Sigmoid colon (tissue), 7 donors: ENCODE data around the gene YPEL2. TPM values are rescaled to one million over a fixed set of nuclear protein-coding genes. Genes with fewer than 3 reads are reported as not detected.

Source experiments
- DNase-seq: peaks from one replicate; pipeline ENCODE4 v3.0.0-alpha.2; 2019
- H3K27ac ChIP-seq, 4 donors: fragments of 200-600 bp; sonication (generic); one replicate each; pipeline ENCODE4 v1.5.1; 2016 to 2019; ENCODE audit warnings: mild to moderate bottlenecking in 1 of 4
- H3K27me3 ChIP-seq, 3 donors: fragments of 200-600 bp; sonication (generic); one replicate each; pipeline ENCODE4 v1.5.1; 2019; ENCODE audit warnings: mild to moderate bottlenecking in 1 of 3
- H3K36me3 ChIP-seq, 4 donors: fragments of 200-600 bp; sonication (generic); one replicate each; pipeline ENCODE4 v1.5.1; 2016 to 2019
- H3K4me1 ChIP-seq, 4 donors: fragments of 200-600 bp; sonication (generic); one replicate each; pipeline ENCODE4 v1.5.1; 2017 to 2019
- H3K4me3 ChIP-seq, 4 donors: fragments of 200-600 bp; sonication (generic); one replicate each; pipeline ENCODE4 v1.5.1; 2017 to 2019; ENCODE audit warnings: mild to moderate bottlenecking in 2 of 4, moderate library complexity in 1 of 4
- H3K9me3 ChIP-seq, 4 donors: fragments of 200-600 bp in 3 of 4; sonication (generic) in 3 of 4; one replicate each; pipeline versions ENCODE4 v1.5.1 to v1.6.1; 2013 to 2019
- CTCF ChIP-seq, 4 experiments: fragments of 450-650 bp in 3 of 4; fragments of 200-600 bp in 1 of 4; IDR thresholded peaks; one replicate each; pipeline ENCODE4 v1.5.1; 2016 to 2019; ENCODE audit warnings: antibody characterized with exemption in 4 of 4, mild to moderate bottlenecking in 3 of 4, moderate library complexity in 2 of 4
- EP300 ChIP-seq, 4 donors: sonication (generic); formaldehyde crosslinking; IDR thresholded peaks; one replicate each; pipeline ENCODE4 v1.6.1; 2017; ENCODE audit warnings: antibody characterized with exemption in 4 of 4
- POLR2A ChIP-seq, 2 donors: fragments of 450-650 bp; IDR thresholded peaks; one replicate each; pipeline ENCODE4 v1.6.1; 2016; ENCODE audit warnings: antibody characterized with exemption in 2 of 2, mild to moderate bottlenecking in 2 of 2, moderate library complexity in 2 of 2
- POLR2AphosphoS5 ChIP-seq, 4 donors: sonication (generic); formaldehyde crosslinking; IDR thresholded peaks; one replicate each; pipeline ENCODE4 v1.6.1; 2017; ENCODE audit warnings: antibody characterized with exemption in 4 of 4
- WGBS, 2 donors: extraction: QIAGEN DNeasy Blood & Tissue Kit; methylation state at CpG; one replicate each; pipeline ENCODE4 v1.1.7; 2013; 5-methylcytosine and 5-hydroxymethylcytosine counted together
- intact Hi-C: fragments of 100-400 bp; cut with DNase I; formaldehyde crosslinking; loops from one replicate; pipeline ENCODE4 v1.15.1; 2023
- polyA plus RNA-seq, 3 donors: library from polyadenylated mRNA; stranded (reverse); fragments of 200-250 nt; gene quantifications; one replicate each; pipeline ENCODE4 v1.2.3, GENCODE V29; 2013
- total RNA-seq, 4 donors: library from RNA; depleted of rRNA; stranded (reverse); fragments of >200 nt; gene quantifications; one replicate each; pipeline ENCODE4 v1.1.0, GENCODE V29; 2016
- donor health status: healthy with polysubstance abuse.
- donor health status: Bipolar disorder and iron deficiency.
- donor health status: healthy.

YPEL2 gene
- total and polyA plus RNA-seq, 7 donors: 10.2 to 35.7 (median 25.8) TPM

GRCh38 chr17:59365383-59365981 lies 34.0 kb downstream of the YPEL2 start:
- no peak for TF ChIP-seq EP300 (IDR thresholded peaks at IDR 0.05)
- TF ChIP-seq CTCF (IDR thresholded peaks at IDR 0.05): no peak
- Histone ChIP-seq H3K27me3 (no peaks in the 10 kb centered on the region), H3K36me3 (no peaks in the 10 kb centered on the region), H3K4me3 (no peak overlapping the region), H3K9me3 (no peaks in the 10 kb centered on the region), H3K4me1 (peaks cover 0 to 98% (median 96%) of the 10 kb centered on the region in 4 donors), H3K27ac (peak overlapping the region; percentile 87 to 95 (median 92))
- DNase-seq: peak; percentile 53
- WGBS, 2 donors: 27 to 34% methylated on average over 4 of the region's 4 CpGs
- intact Hi-C loops: loop anchor here (5.0 kb wide), 1 partner anchor 33 kb away; the partner anchor contains the start of gene YPEL2

GRCh38 chr17:59366040-59366757 lies 34.7 kb downstream of the YPEL2 start:
- Histone ChIP-seq H3K4me3 (peak overlapping the region in 2 of 4 donors; percentile 4 to 6), H3K27ac (peak overlapping the region; percentile 87 to 95 (median 92)), H3K4me1 (peaks cover 0 to 99% (median 97%) of the 10 kb centered on the region in 4 donors), H3K27me3 (no peaks in the 10 kb centered on the region), H3K9me3 (no peaks in the 10 kb centered on the region), H3K36me3 (no peaks in the 10 kb centered on the region)
- TF ChIP-seq CTCF (IDR thresholded peaks at IDR 0.05) (peak in 1 of 4 experiments; percentile 17), EP300 (IDR thresholded peaks at IDR 0.05) (no peak), POLR2AphosphoS5 (IDR thresholded peaks at IDR 0.05) (peak in 1 of 4 donors; percentile 1), POLR2A (IDR thresholded peaks at IDR 0.05) (no peak)
- DNase-seq: no peak
- 24 to 49% methylated on average over 10 of the region's 10 CpGs for WGBS, 2 donors
- intact Hi-C loops: loop anchor here (5.0 kb wide), 1 partner anchor 34 kb away; the partner anchor contains the start of gene YPEL2

GRCh38 chr17:59366773-59367656 lies 35.6 kb downstream of the YPEL2 start:
- TF ChIP-seq POLR2AphosphoS5 (IDR thresholded peaks at IDR 0.05) (peak in 3 of 4 donors; percentile 40 to 52 (median 49)), CTCF (IDR thresholded peaks at IDR 0.05) (no peak), EP300 (IDR thresholded peaks at IDR 0.05) (no peak), POLR2A (IDR thresholded peaks at IDR 0.05) (no peak)
- WGBS, 2 donors: 12 to 50% methylated on average over 8 of the region's 8 CpGs
- Histone ChIP-seq H3K36me3 (no peaks in the 10 kb centered on the region), H3K9me3 (no peaks in the 10 kb centered on the region), H3K4me3 (peak overlapping the region in 2 of 4 donors; percentile 4 to 6), H3K4me1 (peaks cover 0 to 99% (median 97%) of the 10 kb centered on the region in 4 donors), H3K27ac (peak overlapping the region; percentile 87 to 95 (median 92)), H3K27me3 (no peaks in the 10 kb centered on the region)
- DNase-seq: peak; percentile 74
- intact Hi-C loops: loop anchor here (5.0 kb wide), 1 partner anchor 35 kb away; the partner anchor contains the start of gene YPEL2

GRCh38 chr17:59367657-59368045 lies 36.2 kb downstream of the YPEL2 start:
- no peaks in the 10 kb centered on the region for H3K36me3 ChIP-seq
- H3K9me3 ChIP-seq: no peaks in the 10 kb centered on the region
- H3K4me1 ChIP-seq: peaks cover 0 to 99% (median 97%) of the 10 kb centered on the region in 4 donors
- H3K27me3 ChIP-seq: no peaks in the 10 kb centered on the region
- WGBS, 2 donors: 53 to 83% methylated on average over 1 of the region's 1 CpG
- no peak overlapping the region for H3K4me3 ChIP-seq
- peak overlapping the region; percentile 87 to 95 (median 92) for H3K27ac ChIP-seq
- intact Hi-C loops: loop anchor here (5.0 kb wide), 1 partner anchor 35 kb away; the partner anchor contains the start of gene YPEL2
- TF ChIP-seq EP300 (IDR thresholded peaks at IDR 0.05) (no peak), POLR2A (IDR thresholded peaks at IDR 0.05) (no peak), POLR2AphosphoS5 (IDR thresholded peaks at IDR 0.05) (no peak), CTCF (IDR thresholded peaks at IDR 0.05) (no peak)
- no peak for DNase-seq
